Suprapubic skin (tissue), 4 donors: Measurements from ENCODE around the gene ZNF648. TPM values are rescaled to one million over a fixed set of nuclear protein-coding genes. Genes with fewer than 3 reads are reported as not detected.

ENCODE experiments used
- DNase-seq, 2 donors: peaks; one replicate each; pipeline ENCODE4 v3.0.0-alpha.2; 2019; ENCODE audit warnings: low spot score in 2 of 2
- H3K27ac ChIP-seq: fragments of 200-600 bp; sonication (generic); one replicate; pipeline ENCODE4 v1.5.1; 2019
- H3K27me3 ChIP-seq: fragments of 200-600 bp; sonication (generic); one replicate; pipeline ENCODE4 v1.5.1; 2019
- H3K36me3 ChIP-seq: fragments of 200-600 bp; sonication (generic); one replicate; pipeline ENCODE4 v1.5.1; 2019
- H3K4me1 ChIP-seq: fragments of 200-600 bp; sonication (generic); one replicate; pipeline ENCODE4 v1.5.1; 2019
- H3K4me3 ChIP-seq: fragments of 200-600 bp; sonication (generic); one replicate; pipeline ENCODE4 v1.5.1; 2019; ENCODE audit warnings: mild to moderate bottlenecking
- H3K9me3 ChIP-seq: fragments of 200-600 bp; sonication (generic); one replicate; pipeline ENCODE4 v1.5.1; 2019
- EP300 ChIP-seq: sonication (generic); formaldehyde crosslinking; IDR thresholded peaks from one replicate; pipeline ENCODE4 v1.6.1; 2017; ENCODE audit warnings: antibody characterized with exemption
- POLR2A ChIP-seq, 2 donors: fragments of 450-650 bp; IDR thresholded peaks; one replicate each; pipeline ENCODE4 v1.6.1; 2017; ENCODE audit warnings: antibody characterized with exemption in 2 of 2, mild to moderate bottlenecking in 2 of 2, moderate library complexity in 2 of 2
- POLR2AphosphoS5 ChIP-seq, 3 donors: sonication (generic); formaldehyde crosslinking; IDR thresholded peaks; one replicate each; pipeline ENCODE4 v1.6.1; 2017; ENCODE audit warnings: antibody characterized with exemption in 3 of 3
- WGBS: methylation state at CpG from one replicate; pipeline ENCODE4 v1.1.5; 2018; 5-methylcytosine and 5-hydroxymethylcytosine counted together
- total RNA-seq, 4 donors: library from RNA; depleted of rRNA; stranded (reverse); fragments of >200 nt; gene quantifications; one replicate each; pipeline ENCODE4 v1.1.0, GENCODE V29; 2016
- TF ChIP-seq, protein P1 (sequence below), 2 donors: fragments of 200-600 bp in 1 of 2; fragments of 450-650 bp in 1 of 2; sonication (generic) in 1 of 2; IDR thresholded peaks; one replicate each; pipeline ENCODE4 v1.5.1; 2016 to 2019; ENCODE audit warnings: antibody characterized with exemption in 2 of 2, mild to moderate bottlenecking in 1 of 2, moderate library complexity in 1 of 2

Gene ZNF648
- total RNA-seq, 4 donors from 2014 or later = 0.13 to 0.89 (median 0.23) TPM; not detected in 1

DNA sequence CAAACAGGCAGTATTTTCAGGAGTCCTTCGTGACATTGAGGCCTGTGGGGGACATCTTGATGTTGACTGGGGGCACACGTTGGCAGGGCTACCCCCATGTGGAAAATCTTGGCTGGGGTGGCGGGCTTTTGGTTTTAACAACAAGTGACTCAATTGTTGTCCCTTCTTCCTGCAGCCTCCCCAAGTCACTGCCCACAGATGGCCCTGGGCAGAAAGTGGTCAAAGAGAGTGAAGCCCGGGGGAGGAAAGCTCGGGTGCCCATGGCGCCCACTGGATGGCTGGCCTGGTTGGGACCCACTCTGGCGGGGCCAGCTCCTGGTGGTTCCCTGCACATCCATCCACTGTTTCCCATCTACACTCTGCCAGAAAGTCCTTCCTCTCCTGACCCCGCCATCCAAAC lies 24.6 kb upstream of the ZNF648 start:
- Histone ChIP-seq H3K27me3 (no peaks in the 10 kb centered on the region), H3K4me1 (peaks cover 46% of the 10 kb centered on the region), H3K4me3 (no peak overlapping the region), H3K36me3 (no peaks in the 10 kb centered on the region), H3K9me3 (no peaks in the 10 kb centered on the region), H3K27ac (no peak overlapping the region)
- DNase-seq = no peak
- 90% methylated on average over 4 of the region's 8 CpGs for WGBS
- TF ChIP-seq, protein P1, sequence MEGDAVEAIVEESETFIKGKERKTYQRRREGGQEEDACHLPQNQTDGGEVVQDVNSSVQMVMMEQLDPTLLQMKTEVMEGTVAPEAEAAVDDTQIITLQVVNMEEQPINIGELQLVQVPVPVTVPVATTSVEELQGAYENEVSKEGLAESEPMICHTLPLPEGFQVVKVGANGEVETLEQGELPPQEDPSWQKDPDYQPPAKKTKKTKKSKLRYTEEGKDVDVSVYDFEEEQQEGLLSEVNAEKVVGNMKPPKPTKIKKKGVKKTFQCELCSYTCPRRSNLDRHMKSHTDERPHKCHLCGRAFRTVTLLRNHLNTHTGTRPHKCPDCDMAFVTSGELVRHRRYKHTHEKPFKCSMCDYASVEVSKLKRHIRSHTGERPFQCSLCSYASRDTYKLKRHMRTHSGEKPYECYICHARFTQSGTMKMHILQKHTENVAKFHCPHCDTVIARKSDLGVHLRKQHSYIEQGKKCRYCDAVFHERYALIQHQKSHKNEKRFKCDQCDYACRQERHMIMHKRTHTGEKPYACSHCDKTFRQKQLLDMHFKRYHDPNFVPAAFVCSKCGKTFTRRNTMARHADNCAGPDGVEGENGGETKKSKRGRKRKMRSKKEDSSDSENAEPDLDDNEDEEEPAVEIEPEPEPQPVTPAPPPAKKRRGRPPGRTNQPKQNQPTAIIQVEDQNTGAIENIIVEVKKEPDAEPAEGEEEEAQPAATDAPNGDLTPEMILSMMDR (IDR thresholded peaks at IDR 0.05) = no peak
- TF ChIP-seq POLR2AphosphoS5 (IDR thresholded peaks at IDR 0.05) (no peak), POLR2A (IDR thresholded peaks at IDR 0.05) (no peak), EP300 (no peak)

DNA sequence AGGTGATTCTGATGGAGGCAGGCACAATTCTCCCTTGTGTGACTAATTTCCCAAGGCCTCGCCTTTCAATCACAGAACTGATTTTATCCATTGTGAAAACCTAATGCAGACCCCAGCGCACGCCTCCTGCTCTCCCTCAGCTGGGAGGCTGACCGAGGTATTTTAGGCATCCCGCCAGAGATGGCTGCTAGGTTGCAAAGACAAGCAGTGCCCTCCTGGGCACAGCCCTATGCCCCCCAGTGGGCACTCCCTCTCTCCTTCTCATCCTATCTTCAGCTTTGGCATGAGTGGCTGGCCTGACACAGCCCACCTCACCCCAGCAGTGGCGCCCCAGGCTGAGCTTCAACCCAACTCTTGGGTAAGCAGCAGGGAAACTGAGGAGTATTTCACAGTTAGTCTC lies 24.2 kb upstream of the ZNF648 start:
- no peak for DNase-seq
- H3K4me1 ChIP-seq = peaks cover 43% of the 10 kb centered on the region

DNA sequence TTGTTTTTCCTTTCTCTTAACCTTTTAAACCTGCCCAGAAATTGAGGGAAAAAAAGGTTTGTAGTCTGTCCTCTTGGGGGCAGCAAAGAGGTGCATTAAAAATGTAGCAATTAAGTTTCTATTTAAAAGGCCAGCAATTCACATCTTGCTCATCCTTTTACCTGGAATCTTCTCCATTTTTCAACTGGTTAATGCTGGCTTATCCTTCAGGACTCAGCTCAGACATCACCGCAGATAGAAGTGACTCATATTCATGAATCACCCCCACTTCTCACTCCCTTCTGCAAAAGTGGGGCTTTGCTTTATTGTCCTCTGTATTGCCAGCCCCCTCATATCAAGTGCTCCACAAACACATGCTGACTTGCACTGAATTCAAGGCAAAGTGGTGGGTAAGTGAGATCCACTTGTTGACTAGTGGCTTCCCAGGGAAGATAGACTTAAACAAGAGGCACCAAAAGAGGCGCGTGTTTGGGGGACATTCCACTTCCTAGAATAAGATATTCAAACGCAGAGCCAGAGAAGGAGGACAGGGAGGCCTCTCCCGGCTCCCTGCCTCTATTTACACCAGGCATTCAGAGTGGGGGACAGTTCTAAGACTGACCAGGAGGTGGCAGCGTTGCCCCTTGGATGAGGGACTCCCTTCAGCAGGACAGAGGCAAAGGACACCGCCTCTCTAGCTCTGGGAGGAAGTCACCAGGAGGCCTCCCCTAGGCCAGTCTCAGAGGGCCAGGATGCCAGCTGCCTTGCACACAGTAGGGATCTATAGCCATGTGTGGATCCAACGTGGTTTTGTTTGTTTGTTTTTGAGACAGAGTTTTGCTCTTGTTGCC lies 23.2 kb upstream of the ZNF648 start:
- Histone ChIP-seq H3K9me3 (no peaks in the 10 kb centered on the region), H3K4me1 (peaks cover 41% of the 10 kb centered on the region), H3K27ac (no peak overlapping the region), H3K36me3 (no peaks in the 10 kb centered on the region), H3K4me3 (no peak overlapping the region), H3K27me3 (no peaks in the 10 kb centered on the region)
- WGBS = 14% methylated on average over 8 of the region's 8 CpGs
- TF ChIP-seq, protein P1 (IDR thresholded peaks at IDR 0.05) = peak; percentile 79 to 93
- no peak for TF ChIP-seq POLR2AphosphoS5 (IDR thresholded peaks at IDR 0.05)
- DNase-seq = peak; percentile 94

More for the DNA sequence above, 24.2 kb upstream of the ZNF648 start:
- no peak for TF ChIP-seq POLR2AphosphoS5 (IDR thresholded peaks at IDR 0.05)
- Histone ChIP-seq H3K27me3 (no peaks in the 10 kb centered on the region), H3K36me3 (no peaks in the 10 kb centered on the region), H3K27ac (no peak overlapping the region), H3K9me3 (no peaks in the 10 kb centered on the region), H3K4me3 (no peak overlapping the region)
- 91% methylated on average over 6 of the region's 6 CpGs for WGBS

DNA sequence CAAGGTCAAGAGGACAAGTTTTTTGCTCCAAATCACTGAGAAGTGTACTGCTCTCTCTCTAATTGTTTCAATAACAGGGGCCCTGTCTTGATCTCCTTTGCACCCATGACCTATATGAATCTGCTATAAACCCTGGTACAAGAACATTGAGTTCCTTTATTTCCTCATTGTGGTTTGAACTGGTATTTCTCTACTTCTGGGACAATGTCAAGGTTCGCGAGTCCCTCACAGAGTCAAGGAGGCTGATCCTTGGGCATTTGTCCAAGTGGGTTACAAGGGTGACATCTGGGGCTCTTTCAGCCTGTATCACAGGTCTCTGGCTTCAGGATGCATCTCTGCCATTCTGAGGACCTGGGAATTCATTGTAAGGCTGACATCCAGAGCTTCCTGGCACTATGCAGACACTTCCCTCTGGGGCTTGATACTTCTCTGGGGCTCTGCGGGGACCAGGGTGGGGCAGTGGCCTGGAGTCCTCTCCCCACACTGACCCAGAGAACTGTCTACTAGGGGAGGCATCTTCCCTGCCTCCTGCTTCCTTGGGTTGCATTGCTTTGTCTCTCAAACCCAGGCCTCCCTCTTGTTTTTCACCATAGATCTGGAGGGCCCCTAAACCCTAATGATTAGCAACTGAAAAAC lies 22.5 kb upstream of the ZNF648 start:
- H3K36me3 ChIP-seq = no peaks in the 10 kb centered on the region
- WGBS = 72% methylated on average over 3 of the region's 3 CpGs
- peaks cover 34% of the 10 kb centered on the region for H3K4me1 ChIP-seq
- no peaks in the 10 kb centered on the region for H3K27me3 ChIP-seq
- TF ChIP-seq EP300 (no peak), POLR2AphosphoS5 (IDR thresholded peaks at IDR 0.05) (no peak), POLR2A (IDR thresholded peaks at IDR 0.05) (no peak)
- TF ChIP-seq, protein P1 (IDR thresholded peaks at IDR 0.05) = no peak
- no peak overlapping the region for H3K4me3 ChIP-seq
- DNase-seq = no peak
- H3K27ac ChIP-seq = no peak overlapping the region
- H3K9me3 ChIP-seq = no peaks in the 10 kb centered on the region

DNA sequence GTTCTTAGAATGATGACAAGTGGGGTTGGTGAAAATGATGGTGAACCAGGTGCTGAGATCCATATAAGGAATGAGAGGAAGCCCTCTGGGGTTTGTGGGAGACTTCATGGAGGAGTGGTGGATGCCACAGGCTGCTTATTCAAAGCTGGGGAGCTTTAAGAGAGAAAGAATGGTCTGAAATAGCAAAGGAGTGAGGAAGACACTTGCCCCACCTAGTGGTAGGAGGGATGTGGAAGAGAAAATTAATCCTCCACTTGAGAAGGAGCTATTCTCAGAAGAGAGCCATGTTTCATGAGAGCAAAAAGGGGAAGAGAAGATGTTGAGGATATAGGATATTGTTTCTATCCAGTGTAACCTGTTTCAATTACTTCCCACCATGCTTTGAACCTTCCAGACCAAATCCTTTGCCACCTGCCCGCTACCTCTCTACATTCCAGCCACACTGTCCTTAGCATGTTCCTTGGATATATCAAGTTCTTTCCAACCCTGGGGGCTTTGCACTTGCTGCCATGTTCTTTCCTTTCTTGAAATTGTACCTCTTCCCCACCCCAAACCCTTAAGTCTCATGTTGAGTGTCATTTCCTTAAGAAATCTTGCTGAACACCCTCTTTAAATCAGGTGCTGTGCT lies 19.6 kb upstream of the ZNF648 start:
- H3K4me3 ChIP-seq = no peak overlapping the region
- no peak for TF ChIP-seq POLR2AphosphoS5 (IDR thresholded peaks at IDR 0.05)
- TF ChIP-seq POLR2A (IDR thresholded peaks at IDR 0.05) = no peak
- TF ChIP-seq, protein P1 (IDR thresholded peaks at IDR 0.05) = peak; percentile 25 to 61
- peaks cover 15% of the 10 kb centered on the region for H3K4me1 ChIP-seq
- no peaks in the 10 kb centered on the region for H3K36me3 ChIP-seq
- H3K9me3 ChIP-seq = no peaks in the 10 kb centered on the region
- H3K27me3 ChIP-seq = no peaks in the 10 kb centered on the region
- 83% methylated on average over 1 of the region's 1 CpG for WGBS
- DNase-seq = no peak
- no peak overlapping the region for H3K27ac ChIP-seq
